NCI-H82 (cell line): Measurements from ENCODE around the gene TBC1D20.
"Not testable (repeated sequence)": the region's sequence is repeated elsewhere in the genome, so short reads cannot be mapped to it uniquely, and the experiment has no call there.

Source experiments
- DNase-seq: peaks from one replicate; lab custom pipeline; 2025; lab: John Stamatoyannopoulos, UW

The TBC1D20 gene, protein sequence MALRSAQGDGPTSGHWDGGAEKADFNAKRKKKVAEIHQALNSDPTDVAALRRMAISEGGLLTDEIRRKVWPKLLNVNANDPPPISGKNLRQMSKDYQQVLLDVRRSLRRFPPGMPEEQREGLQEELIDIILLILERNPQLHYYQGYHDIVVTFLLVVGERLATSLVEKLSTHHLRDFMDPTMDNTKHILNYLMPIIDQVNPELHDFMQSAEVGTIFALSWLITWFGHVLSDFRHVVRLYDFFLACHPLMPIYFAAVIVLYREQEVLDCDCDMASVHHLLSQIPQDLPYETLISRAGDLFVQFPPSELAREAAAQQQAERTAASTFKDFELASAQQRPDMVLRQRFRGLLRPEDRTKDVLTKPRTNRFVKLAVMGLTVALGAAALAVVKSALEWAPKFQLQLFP

DNA sequence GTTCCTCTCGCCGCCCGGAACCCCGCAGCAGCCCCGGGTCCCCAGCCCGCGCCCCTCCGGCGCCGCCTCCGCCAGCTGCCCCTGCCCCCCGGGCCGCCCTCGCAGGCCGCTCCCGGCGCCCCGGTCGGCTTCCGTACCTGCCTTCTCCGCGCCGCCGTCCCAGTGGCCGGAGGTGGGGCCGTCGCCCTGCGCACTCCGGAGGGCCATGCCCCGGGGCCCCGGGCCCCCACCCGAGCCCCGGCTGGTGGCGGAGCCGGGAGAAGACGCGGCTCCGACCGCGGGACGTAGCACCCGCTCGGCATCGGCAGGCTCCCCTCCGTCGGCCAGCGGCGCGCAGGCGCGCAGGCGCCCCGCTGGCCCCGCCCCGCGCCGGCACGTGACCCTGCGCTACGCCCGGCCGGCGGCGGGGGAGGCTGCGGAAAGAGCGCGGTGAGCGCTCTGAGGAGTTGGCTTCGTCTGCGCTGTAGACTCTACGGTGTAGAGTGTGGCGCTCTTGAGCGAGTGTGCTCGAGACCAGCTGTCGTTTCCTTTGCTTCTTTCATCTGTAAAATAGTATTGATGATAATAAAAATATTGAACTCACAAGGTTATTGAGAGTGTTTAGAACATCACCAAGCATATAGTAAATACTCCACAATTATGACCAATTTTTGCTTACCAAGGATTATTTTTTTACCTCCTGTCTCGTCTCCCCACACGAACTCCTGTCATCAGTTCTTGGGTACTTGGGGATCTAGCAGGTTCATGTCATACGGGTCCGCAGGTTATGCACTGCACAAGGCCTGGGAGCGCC, at the start of gene TBC1D20:
TSS of gene TBC1D20 (minus strand) at position 335 of the 793 bp plus-strand sequence. CDS start at position 207, 128 bp downstream.
- peak; percentile 94 for DNase-seq

DNA sequence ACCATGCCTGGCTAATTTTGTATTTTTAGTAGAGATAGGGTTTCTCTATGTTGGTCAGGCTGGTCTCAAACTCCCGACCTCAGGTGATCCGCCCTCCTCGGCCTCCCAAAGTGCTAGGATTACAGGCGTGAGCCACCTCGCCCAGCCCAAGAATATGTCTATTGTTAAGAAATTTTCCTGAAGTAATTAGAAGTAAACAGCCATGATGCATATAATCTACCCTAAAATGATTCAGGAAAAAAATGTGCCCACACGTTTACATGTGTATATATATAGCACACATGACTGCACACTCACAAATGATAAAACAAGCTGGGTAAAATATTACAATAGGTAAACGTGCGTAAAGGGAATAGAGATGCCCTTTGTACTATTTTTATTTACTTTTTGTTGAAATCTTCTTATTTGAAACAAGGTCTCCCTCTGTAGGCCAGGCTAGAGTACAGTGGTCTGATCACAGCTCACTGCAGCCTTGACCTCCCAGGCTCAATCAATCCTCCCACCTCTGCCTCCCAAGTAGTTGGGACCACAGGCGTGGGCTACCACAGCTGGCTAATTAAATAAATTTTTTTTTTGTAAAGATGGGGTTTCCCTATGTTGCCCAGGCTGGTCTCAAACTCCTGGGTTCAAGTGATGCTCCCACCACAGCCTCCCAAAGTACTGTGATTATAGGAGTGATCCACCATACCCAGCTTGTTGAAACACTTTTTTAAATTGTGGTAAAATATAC, 48.2 kb upstream of the TBC1D20 start:
- not testable (repeated sequence) for DNase-seq

DNA sequence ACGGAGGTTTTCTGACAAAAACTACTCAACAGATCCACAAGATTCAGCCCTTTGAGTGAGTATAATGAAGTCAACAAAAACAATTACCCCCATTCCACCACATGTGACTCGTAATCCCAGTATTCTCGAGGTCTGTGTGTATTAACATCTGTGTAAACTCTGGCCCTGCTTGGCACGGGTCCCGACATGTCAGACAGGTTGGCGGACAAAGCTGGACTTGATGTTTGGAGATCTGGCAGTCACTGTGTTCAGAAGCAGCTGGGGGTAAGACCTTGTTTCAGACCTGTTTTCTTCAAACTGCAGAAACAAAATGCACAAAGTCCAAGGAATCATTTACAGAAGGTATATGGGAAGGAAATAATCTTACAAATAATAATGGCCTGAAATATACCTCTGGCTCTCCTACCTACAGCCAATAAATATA, 46.0 kb upstream of the TBC1D20 start:
- not testable (repeated sequence) for DNase-seq

DNA sequence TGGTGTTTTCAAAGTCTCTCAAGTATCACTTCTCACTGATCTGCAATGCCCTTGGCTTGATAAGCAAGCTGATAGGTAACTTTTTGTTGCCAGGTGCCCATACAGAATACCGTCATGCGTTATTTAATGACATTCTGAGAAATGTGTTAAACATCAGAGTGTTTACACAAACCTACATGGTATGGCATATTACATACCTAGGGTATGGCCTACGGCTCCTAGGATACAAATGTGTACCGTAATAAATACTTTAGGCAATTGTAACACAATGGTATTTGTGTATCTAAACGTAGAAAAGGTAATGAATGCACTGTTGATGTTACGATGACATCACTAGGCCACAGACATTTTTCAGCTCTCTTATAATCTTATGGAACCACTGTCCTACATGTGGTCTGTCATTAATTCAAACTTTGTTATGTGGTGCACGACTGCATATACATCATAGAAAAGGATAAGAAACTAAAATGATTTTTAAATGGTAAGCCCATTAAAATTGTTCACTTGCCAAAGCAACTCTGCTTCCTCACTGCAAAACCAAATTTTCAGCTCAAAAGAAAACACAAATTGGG, 45.5 kb upstream of the TBC1D20 start:
- DNase-seq, result no peak

DNA sequence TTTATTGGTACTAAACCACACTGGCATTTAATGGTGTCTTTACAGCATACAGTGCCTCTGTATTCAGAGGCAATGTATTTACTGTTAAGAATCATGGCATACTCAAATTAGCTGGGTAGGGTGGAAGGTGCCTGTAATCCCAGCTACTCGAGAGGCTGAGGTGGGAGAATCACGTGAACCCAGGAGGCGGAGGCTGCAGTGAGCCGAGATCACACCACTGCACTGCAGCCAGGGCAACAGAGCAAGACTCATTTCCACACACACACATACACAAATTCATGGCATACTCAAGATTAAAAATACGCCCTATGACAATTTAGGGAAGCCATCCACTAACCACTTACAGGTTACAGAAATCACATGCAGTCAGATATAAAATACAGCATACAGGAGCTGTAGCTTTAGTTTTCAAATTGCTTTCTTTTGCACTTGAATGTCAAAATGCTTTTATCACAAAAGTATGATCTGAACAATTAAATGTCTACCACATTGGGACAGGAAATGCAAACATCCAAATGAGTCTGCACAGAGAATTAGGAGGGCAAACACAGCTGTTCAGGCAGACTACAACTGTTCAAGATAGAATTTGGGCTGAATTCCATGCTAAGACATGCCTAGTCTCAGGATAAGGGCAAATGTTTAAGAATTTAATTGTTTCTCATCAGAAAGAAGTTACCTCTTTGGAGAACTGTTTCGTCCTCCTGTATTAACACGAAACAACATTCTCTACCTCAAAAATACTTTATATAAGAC, 44.8 kb upstream of the TBC1D20 start:
- no peak for DNase-seq

DNA sequence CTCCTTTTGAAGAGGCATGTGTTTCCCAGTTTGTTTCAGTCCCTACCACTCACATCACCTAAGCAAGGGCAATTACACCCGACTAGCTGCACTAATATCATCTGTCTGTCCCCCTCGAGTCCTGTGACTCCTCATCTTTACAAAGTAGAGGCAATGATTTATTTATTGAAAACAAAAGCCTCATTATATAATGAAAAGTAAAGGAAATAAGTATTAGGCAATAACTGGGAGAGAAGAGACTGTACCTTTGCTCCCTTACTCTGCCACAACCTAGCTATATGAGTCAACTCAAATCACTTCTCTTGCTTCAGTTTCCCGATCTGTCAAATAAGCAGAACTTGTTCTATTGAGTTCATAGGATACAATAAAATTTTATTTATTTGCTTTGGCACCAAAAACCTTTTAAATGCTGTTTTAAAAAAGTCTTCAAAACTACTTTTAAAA, 42.3 kb upstream of the TBC1D20 start:
- DNase-seq, result no peak

DNA sequence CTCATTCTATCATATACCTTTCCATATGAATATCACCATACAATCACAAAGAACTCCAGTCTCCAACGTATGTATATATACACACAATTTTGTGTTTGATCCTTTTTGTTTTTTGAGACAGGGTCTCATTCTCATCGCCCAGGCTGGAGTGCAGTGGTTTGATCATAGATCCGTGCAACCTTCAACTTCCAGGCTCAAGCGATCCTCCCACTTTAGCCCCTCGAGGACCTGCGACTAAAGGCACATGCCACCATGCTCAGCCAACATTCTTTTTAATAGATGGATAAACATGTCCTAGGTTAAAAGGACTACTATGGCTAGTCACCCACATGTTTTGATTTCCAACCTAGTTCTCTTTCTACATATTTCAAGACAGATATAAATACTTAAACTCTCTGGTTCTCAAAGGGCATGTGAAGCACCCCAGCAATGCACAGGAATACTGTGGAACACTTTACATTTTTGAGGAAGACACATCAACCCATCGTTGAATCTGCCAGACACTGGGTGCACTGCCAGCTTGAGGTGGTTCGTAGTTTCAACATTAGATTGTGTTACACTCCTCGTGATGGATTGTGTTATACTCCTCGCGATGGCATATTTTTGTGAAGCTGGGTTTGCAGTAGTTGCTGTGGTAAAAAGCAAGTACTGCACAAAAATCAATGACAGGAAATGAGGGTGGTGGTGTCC, 40.9 kb upstream of the TBC1D20 start:
- DNase-seq, result no peak

DNA sequence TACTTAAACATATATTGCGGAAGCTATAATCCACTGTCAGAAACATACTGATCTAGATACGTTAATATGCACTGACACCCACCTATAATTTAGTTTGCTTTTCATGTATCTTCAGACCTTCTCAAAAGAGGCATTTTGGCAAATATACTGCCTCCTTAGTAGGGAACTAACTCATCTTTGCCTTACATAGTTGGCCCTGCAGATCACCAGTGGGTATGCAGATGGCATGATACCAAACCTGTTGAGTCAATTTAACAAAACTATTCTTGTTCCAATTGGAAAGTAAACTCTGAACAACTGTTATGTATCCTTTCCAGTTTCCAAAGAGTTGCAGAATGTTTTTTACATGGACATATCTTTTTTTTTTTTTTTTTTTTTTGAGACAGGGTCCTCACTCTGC, 35.6 kb upstream of the TBC1D20 start:
- no peak for DNase-seq

DNA sequence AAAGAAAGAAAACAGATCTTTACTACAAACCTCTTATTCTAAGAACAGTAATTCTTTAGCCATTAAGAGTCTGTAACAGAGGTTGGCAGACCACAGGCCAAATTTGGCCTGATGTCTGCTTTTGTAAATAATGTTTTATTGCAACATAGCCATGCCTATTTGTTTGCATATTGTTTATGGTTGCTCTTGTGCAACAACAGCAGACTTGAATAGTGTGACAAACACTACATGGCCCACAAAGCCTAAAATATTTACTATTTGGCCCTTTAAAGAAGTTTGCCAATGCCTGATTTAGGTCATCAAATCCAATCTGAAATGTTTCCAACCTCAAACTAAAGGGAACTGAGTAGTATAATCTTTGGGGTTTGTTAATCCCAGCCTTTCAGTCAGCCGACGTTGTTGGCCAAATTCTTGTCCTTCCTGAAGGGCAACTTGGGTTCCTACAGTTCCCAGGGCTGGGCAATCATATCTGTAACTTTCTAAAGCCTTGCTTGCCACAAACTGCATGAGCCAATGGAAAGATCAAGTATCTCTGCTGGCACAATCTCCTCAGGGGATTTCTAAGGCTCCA, 33.9 kb upstream of the TBC1D20 start:
- no peak for DNase-seq

DNA sequence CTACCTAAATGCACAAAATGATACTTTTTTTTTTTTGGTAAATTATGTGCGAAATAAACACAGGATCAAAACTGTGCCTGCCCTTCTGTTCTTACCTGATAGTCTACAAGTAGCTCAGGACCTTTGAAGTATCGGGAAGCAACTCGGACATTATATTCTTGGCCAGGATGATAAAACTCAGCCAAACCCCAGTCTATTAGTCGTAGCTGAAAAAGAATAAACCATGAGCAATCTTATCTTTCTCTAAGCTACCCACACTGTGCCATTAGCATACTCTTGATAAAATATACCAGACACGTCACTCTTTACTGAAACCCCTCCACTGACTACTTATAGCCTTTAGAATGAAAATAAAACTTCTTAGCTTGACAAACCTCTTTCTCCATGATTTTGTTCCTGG, 29.8 kb upstream of the TBC1D20 start:
- DNase-seq, result no peak

DNA sequence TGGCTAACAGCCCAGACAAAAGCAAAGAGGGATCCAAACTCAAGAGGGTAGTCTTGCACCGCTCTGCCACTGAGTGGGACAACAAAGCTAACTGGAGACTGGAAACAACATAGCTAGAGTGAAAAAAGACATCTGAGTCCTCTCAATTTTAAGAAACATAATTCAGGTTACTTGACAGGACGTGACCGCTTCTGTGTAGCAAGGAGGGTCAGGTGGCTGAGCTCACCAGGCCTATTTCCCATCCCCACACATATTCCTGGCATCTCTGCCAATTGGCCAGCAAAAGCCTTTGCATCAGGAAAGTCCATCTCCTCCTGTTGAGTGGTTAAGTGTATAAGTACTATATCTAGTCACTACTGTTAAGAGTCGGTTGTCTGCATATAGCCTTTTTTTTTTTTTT, 25.3 kb upstream of the TBC1D20 start:
- no peak for DNase-seq

DNA sequence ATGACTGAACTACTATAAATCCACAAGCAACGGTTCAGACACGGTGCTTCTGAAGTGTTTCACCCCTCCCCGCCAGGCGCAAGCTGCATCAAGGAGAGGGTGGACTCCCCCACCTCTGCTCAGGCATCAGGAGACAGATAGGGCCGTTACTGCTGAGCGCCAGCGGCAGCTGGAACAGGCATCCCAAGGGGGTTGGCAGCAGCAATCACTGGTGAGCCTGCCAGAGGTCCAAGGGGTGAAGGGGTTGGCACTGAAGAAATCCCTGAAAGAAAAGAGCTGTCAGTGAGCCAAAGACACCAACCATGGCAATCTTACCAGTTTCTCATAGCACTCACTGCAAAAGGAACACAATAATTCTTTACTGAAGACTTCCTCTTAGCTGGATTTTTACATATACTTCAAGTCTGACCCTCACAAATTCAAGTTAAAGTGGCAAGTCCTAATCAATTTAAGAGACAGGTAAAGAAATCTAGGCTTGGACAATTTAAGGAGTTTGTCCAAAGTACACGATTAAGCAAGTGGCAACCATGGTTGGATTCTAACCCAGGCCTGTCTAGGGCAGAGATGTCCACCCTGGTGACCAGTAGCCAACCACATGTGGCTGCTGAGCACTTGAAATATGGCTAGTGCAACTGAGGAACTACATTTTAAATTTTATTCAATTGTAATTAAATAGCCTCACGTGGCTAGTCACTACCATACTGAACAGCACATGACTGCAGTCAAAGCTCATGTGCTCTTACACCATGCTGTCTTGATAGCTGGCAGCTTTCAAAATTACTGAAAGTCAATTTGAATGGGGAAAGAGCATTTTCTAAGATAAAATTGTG, 21.7 kb upstream of the TBC1D20 start:
- DNase-seq, result no peak

DNA sequence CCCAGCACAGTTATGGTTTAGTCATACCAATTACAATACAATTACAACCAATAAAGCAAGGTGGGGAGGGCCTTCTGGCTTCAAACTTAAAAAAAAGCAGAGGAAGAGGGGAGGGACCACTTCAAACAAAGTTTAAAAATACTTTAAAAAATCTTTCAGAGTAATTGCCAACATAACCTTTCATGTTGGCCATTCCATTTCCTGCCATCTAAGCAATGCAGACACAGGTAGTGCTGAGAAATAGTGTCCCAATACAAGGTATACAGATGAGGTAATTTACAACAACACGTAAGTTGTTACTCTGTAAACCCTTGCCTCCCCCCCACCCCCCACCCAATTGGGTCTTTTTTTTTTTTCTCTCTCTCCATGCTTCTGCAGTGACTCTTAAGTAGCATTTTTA, 18.8 kb upstream of the TBC1D20 start:
- DNase-seq, result no peak

DNA sequence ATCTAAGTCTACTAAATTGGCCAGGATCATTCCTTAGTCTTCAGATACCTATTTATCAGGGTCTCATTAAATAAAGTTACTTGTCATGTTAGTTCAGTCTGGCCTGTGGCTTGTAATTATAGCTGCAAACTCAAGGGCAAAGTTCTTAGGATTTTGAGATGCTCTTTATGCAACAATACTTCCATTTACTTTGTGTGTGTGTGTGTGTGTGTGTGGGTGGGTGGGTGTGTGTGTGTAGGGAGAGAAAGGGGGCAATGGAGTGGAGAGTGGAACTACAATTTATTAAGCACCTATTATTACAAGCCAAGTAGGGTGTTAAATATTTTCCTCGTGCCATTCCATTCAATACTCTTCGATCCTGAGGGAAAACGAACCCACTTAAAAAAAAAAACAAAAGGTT, 17.7 kb upstream of the TBC1D20 start:
- DNase-seq, result no peak

DNA sequence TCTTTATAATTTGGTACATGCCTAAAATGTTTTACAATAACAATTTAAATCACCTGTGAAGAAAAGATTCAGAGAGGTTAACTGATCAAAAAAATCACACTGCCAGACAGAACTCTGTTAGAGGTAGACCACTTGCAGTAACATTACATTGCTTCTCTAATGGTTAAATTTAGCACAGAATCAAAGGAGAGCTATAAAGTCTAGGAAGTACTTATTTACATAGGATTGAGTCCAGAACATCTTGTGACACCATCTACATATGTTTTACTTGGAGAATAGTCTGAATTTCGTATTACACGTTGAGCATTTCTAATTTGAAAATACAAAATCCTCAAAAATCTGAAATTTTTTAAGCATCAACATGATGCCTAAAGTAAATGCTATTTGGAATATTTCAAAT, 17.2 kb upstream of the TBC1D20 start:
- DNase-seq, result no peak

DNA sequence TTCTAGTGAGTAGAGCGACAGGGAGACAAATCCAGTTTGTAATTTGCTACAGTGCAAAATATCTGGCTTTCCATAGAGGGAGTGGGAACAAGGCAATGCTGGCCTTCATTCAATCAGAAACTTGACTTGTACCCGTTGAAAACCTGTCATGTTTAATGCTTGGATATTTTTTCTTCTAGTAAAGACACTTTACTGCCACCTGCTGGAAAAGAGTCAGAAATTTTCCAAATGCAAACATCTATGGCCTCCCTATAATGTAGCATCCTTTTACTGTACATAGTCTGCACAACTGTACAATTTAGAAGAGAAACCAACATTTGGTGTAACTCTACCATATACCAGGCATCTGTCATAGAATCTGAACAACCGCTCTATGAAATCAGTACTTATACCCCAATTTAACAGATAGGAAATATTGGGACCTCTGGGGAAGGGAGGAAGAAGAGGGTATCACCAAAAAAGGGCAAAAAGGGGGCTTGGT, 16.7 kb upstream of the TBC1D20 start:
- DNase-seq, result peak; percentile 77

DNA sequence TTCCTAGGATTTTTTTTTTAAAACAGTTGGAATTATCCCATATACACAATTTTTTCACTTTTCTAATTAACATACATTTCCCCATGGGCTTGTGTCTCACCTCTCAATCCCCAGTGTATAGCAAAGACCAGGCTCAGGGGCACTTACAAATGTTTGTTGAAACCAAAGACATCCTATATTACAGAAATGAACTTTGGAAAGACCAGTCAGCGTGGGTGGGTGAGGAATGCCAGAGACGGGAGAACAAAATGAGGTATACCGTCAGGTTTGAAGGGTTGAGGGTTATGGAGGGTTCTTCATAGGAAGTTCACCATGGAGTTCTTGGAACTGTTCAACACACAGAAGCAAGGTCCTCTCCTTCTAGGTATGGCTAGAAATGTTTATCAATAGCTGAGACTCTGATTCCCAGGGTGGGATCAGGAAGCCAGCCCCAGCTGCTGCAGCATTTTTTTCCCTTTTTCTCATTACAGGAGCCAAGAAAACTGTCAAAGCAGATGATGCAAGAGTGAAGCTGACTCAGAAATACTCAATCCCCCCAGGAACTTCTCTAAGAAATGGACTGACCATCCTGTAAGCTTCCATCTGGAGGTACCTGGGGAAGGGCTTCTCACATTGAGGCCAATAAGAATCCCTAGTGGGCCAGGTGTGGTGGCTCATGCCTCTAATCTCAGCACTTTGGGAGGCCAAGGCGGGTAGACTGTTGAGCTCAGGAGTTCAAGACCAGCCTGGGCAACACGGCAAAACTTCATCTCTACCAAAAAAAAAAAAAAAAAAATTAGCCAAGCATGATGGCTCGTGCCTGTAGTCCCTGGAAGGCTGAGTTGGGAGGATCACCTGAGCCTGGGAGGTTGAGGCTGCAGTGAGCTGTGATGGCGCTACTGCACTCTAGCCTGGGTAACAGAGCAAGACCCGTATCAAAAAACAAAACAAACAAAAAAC, 15.9 kb upstream of the TBC1D20 start:
- DNase-seq, result no peak

DNA sequence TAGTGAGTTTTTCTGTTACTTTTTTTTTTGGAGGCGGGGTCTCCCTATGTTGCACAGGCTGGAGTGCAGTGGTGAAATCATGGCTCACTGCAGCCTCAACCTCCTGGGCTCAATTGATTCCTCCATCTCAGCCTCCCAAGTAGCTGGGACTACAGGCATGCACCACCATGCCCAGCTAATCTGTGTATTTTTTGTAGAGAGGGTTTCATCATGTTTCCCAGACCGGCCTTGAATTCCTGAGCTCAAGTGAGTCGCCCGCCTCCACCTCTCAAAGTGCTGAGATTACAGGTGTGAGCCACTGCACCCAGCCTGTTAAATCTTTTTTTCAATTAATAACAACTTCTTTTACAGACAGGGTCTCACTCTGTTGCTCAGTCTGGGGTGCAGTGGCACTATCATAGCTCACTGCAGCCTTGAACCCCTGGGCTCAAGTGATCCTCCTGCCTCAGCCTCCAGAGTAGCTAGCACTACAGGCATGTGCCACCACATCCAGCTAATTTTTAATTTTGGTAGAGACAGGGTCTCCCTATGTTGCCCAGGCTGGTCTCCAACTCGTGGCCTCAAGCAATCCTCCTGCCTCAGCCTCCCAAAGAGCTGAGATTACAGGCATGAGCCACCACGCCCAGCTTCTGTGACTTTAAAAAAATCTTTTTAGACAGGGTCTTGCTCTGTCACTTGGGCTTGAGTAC, 14.4 kb upstream of the TBC1D20 start:
- not testable (repeated sequence) for DNase-seq
